GM19438 (cell line): ENCODE data around the gene TARBP1.
"Not testable (repeated sequence)": the region's sequence is repeated elsewhere in the genome, so short reads cannot be mapped to it uniquely, and the experiment has no call there.

ENCODE experiments used
- ATAC-seq: cut with Tn5 transposase; IDR thresholded peaks from one replicate; pipeline ENCODE4 v1.9.1; 2021; ENCODE audit warnings: low read depth; ENCODE audit not compliant: unreplicated experiment

Gene TARBP1

GRCh38 chr1:234478481-234479309 lies at the start of gene TARBP1:
TSS of gene TARBP1 (minus strand) at chr1:234479179. CDS start at chr1:234479103, 76 bp downstream.
- peak; percentile 65 for ATAC-seq

- no peak for ATAC-seq
Observed at GRCh38 chr1:234528074-234528865, 49.3 kb upstream of the TARBP1 start.

- ATAC-seq, result no peak
Observed at GRCh38 chr1:234527346-234527745, 48.4 kb upstream of the TARBP1 start.

GRCh38 chr1:234526922-234527321 lies 47.9 kb upstream of the TARBP1 start:
- ATAC-seq, result no peak

GRCh38 chr1:234525099-234525799 lies 46.3 kb upstream of the TARBP1 start:
- ATAC-seq, result no peak

GRCh38 chr1:234521836-234522235 lies 42.9 kb upstream of the TARBP1 start:
- ATAC-seq, result no peak

GRCh38 chr1:234520908-234521817 lies 42.2 kb upstream of the TARBP1 start:
- ATAC-seq, result no peak

- ATAC-seq, result no peak
Observed at GRCh38 chr1:234519506-234519905, 40.5 kb upstream of the TARBP1 start.

GRCh38 chr1:234518876-234519275 lies 39.9 kb upstream of the TARBP1 start:
- no peak for ATAC-seq

GRCh38 chr1:234518086-234518485 lies 39.1 kb upstream of the TARBP1 start:
- not testable (repeated sequence) for ATAC-seq

GRCh38 chr1:234517110-234517802 lies 38.3 kb upstream of the TARBP1 start:
- no peak for ATAC-seq

GRCh38 chr1:234515821-234516241 lies 36.9 kb upstream of the TARBP1 start:
- ATAC-seq, result no peak

GRCh38 chr1:234515411-234515810 lies 36.4 kb upstream of the TARBP1 start:
- no peak for ATAC-seq

GRCh38 chr1:234512451-234512861 lies 33.5 kb upstream of the TARBP1 start:
- ATAC-seq, result no peak

GRCh38 chr1:234509457-234510328 lies 30.7 kb upstream of the TARBP1 start:
- no peak for ATAC-seq

GRCh38 chr1:234507626-234508387 lies 28.8 kb upstream of the TARBP1 start:
- no peak for ATAC-seq

GRCh38 chr1:234507089-234507488 lies 28.1 kb upstream of the TARBP1 start:
- no peak for ATAC-seq

- ATAC-seq, result no peak
Observed at GRCh38 chr1:234505769-234506102, 26.8 kb upstream of the TARBP1 start.
